CD14-positive monocyte (primary cell): ENCODE measurements around the gene DHCR7. TPM values are rescaled to one million over a fixed set of nuclear protein-coding genes. Genes with fewer than 3 reads are reported as not detected.
A peak's percentile ranks its signal among the peaks of the same experiment; 100 is the strongest.

Experiments
- DNase-seq, 3 donors: peaks; one replicate each; pipeline ENCODE4 v3.0.0-alpha.2; 2011 to 2022
- H2AFZ ChIP-seq: 2 replicates; pipeline ENCODE4 v1.6.0; 2012; ENCODE audit warnings: mild to moderate bottlenecking, low read depth, low read length, inconsistent platforms; ENCODE audit not compliant: insufficient read depth, poor library complexity, severe bottlenecking
- H3K27ac ChIP-seq, 2 donors: 1 replicate in 1 of 2; 2 replicates in 1 of 2; pipeline ENCODE4 v1.5.1; 2012 to 2013; ENCODE audit warnings: low read length in 2 of 2, control low read depth in 1 of 2, inconsistent platforms in 1 of 2, low read depth in 1 of 2, mild to moderate bottlenecking in 1 of 2
- H3K27me3 ChIP-seq, 2 donors: one replicate each; pipeline versions ENCODE4 v1.6.0 to v1.6.1; 2011 to 2013; ENCODE audit warnings: low read length in 2 of 2; ENCODE audit not compliant: control insufficient read depth in 2 of 2, insufficient read depth in 2 of 2
- H3K36me3 ChIP-seq, 2 donors: replicated peaks in 1 of 2; 1 replicate in 1 of 2; 2 replicates in 1 of 2; pipeline versions ENCODE4 v1.5.1 to v1.6.1; 2012 to 2013; ENCODE audit warnings: low read length in 2 of 2, control low read depth in 1 of 2, inconsistent platforms in 1 of 2, mild to moderate bottlenecking in 1 of 2; ENCODE audit not compliant: insufficient read depth in 2 of 2, control insufficient read depth in 1 of 2
- H3K4me1 ChIP-seq, 2 donors: 1 replicate in 1 of 2; 2 replicates in 1 of 2; pipeline versions ENCODE4 v1.5.1 to v1.6.1; 2012 to 2013; ENCODE audit warnings: low read length in 2 of 2, control low read depth in 1 of 2, inconsistent platforms in 1 of 2, mild to moderate bottlenecking in 1 of 2, moderate library complexity in 1 of 2; ENCODE audit not compliant: insufficient read depth in 2 of 2, control insufficient read depth in 1 of 2
- H3K4me2 ChIP-seq: replicated peaks from 2 replicates; pipeline ENCODE3; 2012; ENCODE audit warnings: low read length, moderate library complexity, mild to moderate bottlenecking; ENCODE audit not compliant: poor library complexity, severe bottlenecking; ENCODE audit errors: extremely low read depth
- H3K4me3 ChIP-seq, 3 experiments: fragments of 200-600 bp in 1 of 3; sonication (generic) in 1 of 3; replicated peaks in 1 of 3; 1 replicate in 2 of 3; 2 replicates in 1 of 3; pipeline ENCODE4 v1.5.1; 2011 to 2013; ENCODE audit warnings: low read length in 3 of 3, mild to moderate bottlenecking in 3 of 3, control low read depth in 2 of 3, low read depth in 2 of 3, inconsistent platforms in 1 of 3, moderate library complexity in 1 of 3
- H3K79me2 ChIP-seq: 2 replicates; pipeline ENCODE4 v1.6.0; 2012; ENCODE audit warnings: mild to moderate bottlenecking, control low read depth, inconsistent platforms, low read length, moderate library complexity; ENCODE audit not compliant: insufficient read depth
- H3K9ac ChIP-seq: 2 replicates; pipeline ENCODE4 v1.6.0; 2017; ENCODE audit warnings: low read length, mild to moderate bottlenecking; ENCODE audit not compliant: insufficient read depth, poor library complexity, severe bottlenecking
- H3K9me3 ChIP-seq, 2 donors: replicated peaks in 1 of 2; 1 replicate in 1 of 2; 2 replicates in 1 of 2; pipeline versions ENCODE4 v1.5.1 to v1.6.1; 2012 to 2013; ENCODE audit warnings: low read length in 2 of 2, control low read depth in 1 of 2; ENCODE audit not compliant: control insufficient read depth in 1 of 2, insufficient read depth in 1 of 2
- H4K20me1 ChIP-seq: 2 replicates; pipeline ENCODE4 v1.6.0; 2012; ENCODE audit warnings: mild to moderate bottlenecking, low read length, control low read depth, moderate library complexity; ENCODE audit not compliant: insufficient read depth
- H3K27ac Mint-ChIP-seq, 7 donors: one replicate each; pipeline ENCODE4 v1.8.0; 2020; ENCODE audit warnings: mild to moderate bottlenecking in 7 of 7, mixed read lengths in 7 of 7, moderate library complexity in 6 of 7, inconsistent platforms in 2 of 7
- H3K27me3 Mint-ChIP-seq, 3 donors: one replicate each; pipeline ENCODE4 v1.8.0; 2021 to 2022; ENCODE audit warnings: low read depth in 3 of 3, mild to moderate bottlenecking in 3 of 3, mixed read lengths in 3 of 3, moderate library complexity in 3 of 3, inconsistent platforms in 1 of 3
- H3K36me3 Mint-ChIP-seq, 2 donors: one replicate each; pipeline ENCODE4 v1.8.0; 2020; ENCODE audit warnings: mixed read lengths in 2 of 2, inconsistent platforms in 1 of 2, mild to moderate bottlenecking in 1 of 2
- H3K4me1 Mint-ChIP-seq: one replicate; pipeline ENCODE4 v1.8.0; 2020; ENCODE audit warnings: mild to moderate bottlenecking, mixed read lengths
- H3K4me3 Mint-ChIP-seq, 2 donors: one replicate each; pipeline ENCODE4 v1.8.0; 2020; ENCODE audit warnings: mild to moderate bottlenecking in 2 of 2, mixed read lengths in 2 of 2, moderate library complexity in 1 of 2
- H3K9me3 Mint-ChIP-seq, 7 donors: one replicate each; pipeline ENCODE4 v1.8.0; 2020 to 2022; ENCODE audit warnings: mixed read lengths in 7 of 7, mild to moderate bottlenecking in 6 of 7, moderate library complexity in 6 of 7, inconsistent platforms in 2 of 7
- CTCF ChIP-seq: fragments of 200-600 bp; IDR thresholded peaks from one replicate; pipeline ENCODE4 v1.8.0; 2022; ENCODE audit warnings: antibody characterized with exemption, mild to moderate bottlenecking
- WGBS: methylation state at CpG from one replicate; pipeline ENCODE4 v1.1.5; 2013; ENCODE audit warnings: missing lambda C conversion rate; ENCODE audit not compliant: insufficient coverage; 5-methylcytosine and 5-hydroxymethylcytosine counted together
- intact Hi-C, 2 donors: fragments of 100-400 bp; cut with micrococcal nuclease; formaldehyde crosslinking; loops; one replicate each; pipeline versions ENCODE4 v1.15.0 to v1.15.1; 2023
- polyA plus RNA-seq, 3 donors: library from polyadenylated mRNA; depleted of rRNA in 1 of 3; unstranded in 2 of 3; stranded (reverse) in 1 of 3; fragments of 300-500 nt in 2 of 3; fragments of >200 nt in 1 of 3; fragmentation: Illumina TruSeq in 2 of 3; gene quantifications; 1 replicate in 2 of 3; 2 replicates in 1 of 3; pipeline ENCODE4 v1.2.3, GENCODE V29; 2012 to 2021

DHCR7 gene
- polyA plus RNA-seq, 3 donors, result 2.2 to 3.9 (median 2.2) TPM

GRCh38 chr11:71459767-71460320 lies 11.7 kb upstream of the DHCR7 start:
- Histone ChIP-seq H3K4me3 (no peak overlapping the region), H3K27me3 (no peaks in the 10 kb centered on the region), H3K4me2 (no peak overlapping the region), H3K4me1 (peaks cover 0 to under 1% of the 10 kb centered on the region in 2 donors), H3K27ac (no peak overlapping the region), H3K36me3 (peaks cover 92 to 99% of the 10 kb centered on the region in 2 donors), H2AFZ (no peak overlapping the region), H4K20me1 (peaks cover 90% of the 10 kb centered on the region), H3K79me2 (peaks cover 24% of the 10 kb centered on the region), H3K9me3 (no peaks in the 10 kb centered on the region), H3K9ac (no peak overlapping the region)
- H3K4me3 Mint-ChIP-seq, result no peak overlapping the region
- H3K4me1 Mint-ChIP-seq, result peaks cover 6% of the 10 kb centered on the region
- 83% methylated on average over 9 of the region's 11 CpGs for WGBS
- H3K36me3 Mint-ChIP-seq, result peaks cover 93 to 98% of the 10 kb centered on the region in 2 donors
- peaks cover 0 to 1% (median 0%) of the 10 kb centered on the region in 3 donors for H3K27me3 Mint-ChIP-seq
- H3K9me3 Mint-ChIP-seq, result no peaks in the 10 kb centered on the region
- intact Hi-C loops, result no loop called here
- peak overlapping the region in 3 of 7 donors; percentile 6 to 65 (median 38) for H3K27ac Mint-ChIP-seq
- TF ChIP-seq CTCF, result no peak
- no peak for DNase-seq

- peak overlapping the region in 2 of 7 donors; percentile 2 to 31 for H3K27ac Mint-ChIP-seq
- peaks cover 93 to 96% of the 10 kb centered on the region in 2 donors for H3K36me3 Mint-ChIP-seq
- peaks cover 93 to 97% of the 10 kb centered on the region in 2 donors for H3K36me3 ChIP-seq
- no peaks in the 10 kb centered on the region for H3K9me3 ChIP-seq
- no peak overlapping the region for H3K9ac ChIP-seq
- peaks cover 0 to 1% (median 0%) of the 10 kb centered on the region in 3 donors for H3K27me3 Mint-ChIP-seq
- DNase-seq, result no peak
- no peak for TF ChIP-seq CTCF
- H4K20me1 ChIP-seq, result peaks cover 93% of the 10 kb centered on the region
- 96% methylated on average over 21 of the region's 23 CpGs for WGBS
- no peak overlapping the region for H3K4me3 Mint-ChIP-seq
- H3K4me1 Mint-ChIP-seq, result peaks cover 12% of the 10 kb centered on the region
- intact Hi-C loops, result no loop called here
- no peak overlapping the region for H3K4me3 ChIP-seq
- H3K9me3 Mint-ChIP-seq, result no peaks in the 10 kb centered on the region
- no peaks in the 10 kb centered on the region for H3K27me3 ChIP-seq
- H3K4me2 ChIP-seq, result no peak overlapping the region
- no peak overlapping the region for H2AFZ ChIP-seq
- H3K4me1 ChIP-seq, result peaks cover 4 to 6% of the 10 kb centered on the region in 2 donors
- H3K79me2 ChIP-seq, result peaks cover 30% of the 10 kb centered on the region
- H3K27ac ChIP-seq, result no peak overlapping the region
Observed at GRCh38 chr11:71459076-71459766, 11.0 kb upstream of the DHCR7 start.
